Measurements from ENCODE around the gene PAPSS2.

The PAPSS2 gene

GRCh38 chr10:87664276-87664701 lies 4.6 kb downstream of the PAPSS2 start:
- DNase-seq (ENCODE audit: low read depth in 1 of 2, low spot score in 1 of 2) = no peak
- no peak for TF ChIP-seq JUND (IDR thresholded peaks at IDR 0.05; ENCODE audit: low read depth)
- in situ Hi-C loops (cut with HindIII; ENCODE audit: low pct_unique_long_range_greater_than_20kb, low sequenced_read_pairs) = no loop called here

- in situ Hi-C loops (cut with HindIII; ENCODE audit: low pct_unique_long_range_greater_than_20kb, low sequenced_read_pairs) = no loop called here
- no peak for TF ChIP-seq JUND (IDR thresholded peaks at IDR 0.05; ENCODE audit: low read depth)
- no peak for DNase-seq (ENCODE audit: low read depth in 1 of 2, low spot score in 1 of 2)
These were observed 7.8 kb downstream of the PAPSS2 start for GRCh38 chr10:87667493-87667892.

- no peak for DNase-seq (ENCODE audit: low read depth in 1 of 2, low spot score in 1 of 2)
- TF ChIP-seq JUND (IDR thresholded peaks at IDR 0.05; ENCODE audit: low read depth) = no peak
- in situ Hi-C loops (cut with HindIII; ENCODE audit: low pct_unique_long_range_greater_than_20kb, low sequenced_read_pairs) = no loop called here
These were observed 8.8 kb downstream of the PAPSS2 start for GRCh38 chr10:87668324-87669074.

- in situ Hi-C loops (cut with HindIII; ENCODE audit: low pct_unique_long_range_greater_than_20kb, low sequenced_read_pairs) = no loop called here
- DNase-seq (ENCODE audit: low read depth in 1 of 2, low spot score in 1 of 2) = no peak
- no peak for TF ChIP-seq JUND (IDR thresholded peaks at IDR 0.05; ENCODE audit: low read depth)
These were observed 10.1 kb downstream of the PAPSS2 start for GRCh38 chr10:87669752-87670151.

- in situ Hi-C loops (cut with HindIII; ENCODE audit: low pct_unique_long_range_greater_than_20kb, low sequenced_read_pairs) = no loop called here
- no peak for TF ChIP-seq JUND (IDR thresholded peaks at IDR 0.05; ENCODE audit: low read depth)
- DNase-seq (ENCODE audit: low read depth in 1 of 2, low spot score in 1 of 2) = no peak
These were observed 10.9 kb downstream of the PAPSS2 start for GRCh38 chr10:87670586-87670985.

- TF ChIP-seq JUND (IDR thresholded peaks at IDR 0.05; ENCODE audit: low read depth) = no peak
- no peak for DNase-seq (ENCODE audit: low read depth in 1 of 2, low spot score in 1 of 2)
- in situ Hi-C loops (cut with HindIII; ENCODE audit: low pct_unique_long_range_greater_than_20kb, low sequenced_read_pairs) = no loop called here
These were observed 11.6 kb downstream of the PAPSS2 start for GRCh38 chr10:87671139-87671815.

GRCh38 chr10:87672551-87672950 lies 12.9 kb downstream of the PAPSS2 start:
- TF ChIP-seq JUND (IDR thresholded peaks at IDR 0.05; ENCODE audit: low read depth) = no peak
- in situ Hi-C loops (cut with HindIII; ENCODE audit: low pct_unique_long_range_greater_than_20kb, low sequenced_read_pairs) = no loop called here
- no peak for DNase-seq (ENCODE audit: low read depth in 1 of 2, low spot score in 1 of 2)

GRCh38 chr10:87674943-87675342 lies 15.3 kb downstream of the PAPSS2 start:
- DNase-seq (ENCODE audit: low read depth in 1 of 2, low spot score in 1 of 2) = no peak
- in situ Hi-C loops (cut with HindIII; ENCODE audit: low pct_unique_long_range_greater_than_20kb, low sequenced_read_pairs) = no loop called here
- no peak for TF ChIP-seq JUND (IDR thresholded peaks at IDR 0.05; ENCODE audit: low read depth)

GRCh38 chr10:87675396-87676376 lies 16.0 kb downstream of the PAPSS2 start:
- no peak for DNase-seq (ENCODE audit: low read depth in 1 of 2, low spot score in 1 of 2)
- in situ Hi-C loops (cut with HindIII; ENCODE audit: low pct_unique_long_range_greater_than_20kb, low sequenced_read_pairs) = no loop called here
- no peak for TF ChIP-seq JUND (IDR thresholded peaks at IDR 0.05; ENCODE audit: low read depth)

- no peak for TF ChIP-seq JUND (IDR thresholded peaks at IDR 0.05; ENCODE audit: low read depth)
- in situ Hi-C loops (cut with HindIII; ENCODE audit: low pct_unique_long_range_greater_than_20kb, low sequenced_read_pairs) = no loop called here
- no peak for DNase-seq (ENCODE audit: low read depth in 1 of 2, low spot score in 1 of 2)
These were observed 17.9 kb downstream of the PAPSS2 start for GRCh38 chr10:87677595-87677994.

- in situ Hi-C loops (cut with HindIII; ENCODE audit: low pct_unique_long_range_greater_than_20kb, low sequenced_read_pairs) = no loop called here
- TF ChIP-seq JUND (IDR thresholded peaks at IDR 0.05; ENCODE audit: low read depth) = no peak
- no peak for DNase-seq (ENCODE audit: low read depth in 1 of 2, low spot score in 1 of 2)
These were observed 18.6 kb downstream of the PAPSS2 start for GRCh38 chr10:87678302-87678701.

- no peak for TF ChIP-seq JUND (IDR thresholded peaks at IDR 0.05; ENCODE audit: low read depth)
- DNase-seq (ENCODE audit: low read depth in 1 of 2, low spot score in 1 of 2) = no peak
- in situ Hi-C loops (cut with HindIII; ENCODE audit: low pct_unique_long_range_greater_than_20kb, low sequenced_read_pairs) = no loop called here
These were observed 23.7 kb downstream of the PAPSS2 start for GRCh38 chr10:87683356-87683755.

Measured in T47D (cell line).